GM19328 (cell line): ENCODE results near the gene ZNF761.
A peak's percentile ranks its signal among the peaks of the same experiment; 100 is the strongest.
"Not testable (repeated sequence)": the region's sequence is repeated elsewhere in the genome, so short reads cannot be mapped to it uniquely, and the experiment has no call there.

Experiments used
- ATAC-seq: cut with Tn5 transposase; IDR thresholded peaks from one replicate; pipeline ENCODE4 v1.9.1; 2021; ENCODE audit warnings: mild to moderate bottlenecking, moderate library complexity; ENCODE audit not compliant: unreplicated experiment

Gene ZNF761

DNA sequence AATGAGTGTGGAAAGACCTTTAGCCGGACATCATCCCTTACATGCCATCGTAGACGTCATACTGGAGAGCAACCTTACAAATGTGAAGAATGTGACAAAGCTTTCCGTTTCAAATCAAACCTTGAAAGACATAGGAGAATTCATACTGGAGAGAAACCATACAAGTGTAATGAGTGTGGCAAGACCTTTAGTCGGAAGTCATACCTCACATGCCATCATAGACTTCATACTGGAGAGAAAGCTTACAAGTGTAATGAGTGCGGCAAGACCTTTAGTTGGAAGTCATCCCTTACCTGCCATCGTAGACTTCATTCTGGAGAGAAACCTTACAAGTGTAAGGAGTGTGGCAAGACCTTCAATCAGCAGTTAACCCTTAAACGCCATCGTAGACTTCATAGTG lies 24.0 kb downstream of the ZNF761 start:
- no peak for ATAC-seq

DNA sequence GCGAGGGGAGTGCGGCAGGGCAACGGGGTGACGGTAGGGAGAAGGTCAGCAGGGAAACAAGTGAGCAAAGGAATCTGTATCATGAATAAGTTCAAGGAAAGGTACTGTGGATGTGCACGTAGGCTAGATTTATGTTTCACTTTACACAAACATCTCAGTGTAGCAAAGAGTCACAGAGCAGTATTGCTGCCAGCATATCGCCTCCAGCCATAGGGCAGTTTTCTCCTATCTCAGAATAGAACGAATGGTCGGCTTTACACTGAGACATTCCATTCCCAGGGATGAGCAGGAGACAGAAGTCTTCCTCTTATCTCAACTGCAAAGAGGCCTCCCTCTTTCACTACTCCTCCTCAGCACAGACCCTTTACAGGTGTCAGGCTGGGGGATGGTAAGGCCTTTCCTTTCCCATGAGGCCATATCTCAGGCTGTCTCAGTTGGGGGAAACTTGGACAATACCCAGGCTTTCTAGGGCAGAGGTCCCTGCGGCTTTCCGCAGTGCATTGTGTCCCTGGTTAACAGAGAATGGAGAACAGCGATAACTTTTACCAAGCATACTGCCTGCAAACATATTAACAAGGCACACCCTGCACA lies 28.4 kb downstream of the ZNF761 start:
- not testable (repeated sequence) for ATAC-seq

DNA sequence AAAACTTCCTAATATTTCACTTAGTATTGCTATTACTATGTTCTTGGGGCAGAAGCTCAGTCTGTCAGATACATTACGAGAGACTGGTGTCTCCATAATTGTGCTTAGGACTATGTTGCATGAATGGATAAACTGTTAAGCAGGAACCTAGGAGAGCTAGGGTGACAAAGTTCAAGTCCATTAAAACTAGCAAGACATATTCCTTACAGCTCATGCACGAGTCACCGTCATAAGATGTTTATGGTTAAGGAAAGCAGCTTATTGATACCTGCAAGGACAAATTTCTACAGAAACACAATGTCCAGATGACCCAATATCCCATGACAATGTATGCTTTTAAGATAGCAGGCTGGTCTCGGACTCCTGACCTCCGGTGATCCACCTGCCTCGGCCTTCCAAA lies 30.1 kb downstream of the ZNF761 start:
- ATAC-seq, result no peak

DNA sequence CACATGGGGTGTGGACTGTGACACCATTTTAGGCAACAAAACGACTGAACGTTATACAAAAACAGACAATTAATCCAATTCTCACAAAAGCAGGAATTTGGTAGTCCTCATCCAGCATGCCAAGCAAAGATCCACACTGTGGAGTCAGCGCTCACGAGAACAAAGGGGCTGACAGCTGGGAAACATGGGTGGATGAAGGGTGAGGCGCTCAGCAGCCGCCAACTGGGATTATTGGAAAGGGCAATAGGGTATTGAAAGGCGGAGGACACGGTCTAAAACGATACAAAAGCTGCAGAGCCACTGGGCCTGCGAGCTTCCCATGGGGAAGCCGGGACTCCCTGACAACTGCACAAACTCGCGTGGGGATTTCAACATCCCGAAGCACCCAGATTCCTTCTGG lies 31.1 kb downstream of the ZNF761 start:
- no peak for ATAC-seq

DNA sequence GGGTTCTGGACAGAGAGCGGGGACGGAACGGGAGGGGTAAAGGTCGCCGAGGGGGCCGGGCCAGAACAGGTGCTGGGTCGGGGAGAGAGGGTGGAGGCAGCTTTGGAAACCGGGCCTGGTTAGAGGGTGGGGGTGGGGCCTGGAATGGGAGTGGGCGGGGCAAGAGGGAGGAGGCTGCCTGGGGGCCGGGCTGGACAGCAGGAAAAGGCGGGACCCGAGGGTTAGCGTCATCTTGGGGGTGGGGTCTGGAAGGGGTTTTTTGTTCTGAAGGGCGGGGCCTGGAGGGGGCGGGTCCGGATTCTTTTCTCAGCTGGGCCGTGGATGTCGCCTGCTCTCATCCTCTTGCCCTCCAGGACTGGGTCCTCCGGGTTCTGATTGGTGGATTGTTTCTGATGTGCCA lies 31.5 kb downstream of the ZNF761 start:
- no peak for ATAC-seq

DNA sequence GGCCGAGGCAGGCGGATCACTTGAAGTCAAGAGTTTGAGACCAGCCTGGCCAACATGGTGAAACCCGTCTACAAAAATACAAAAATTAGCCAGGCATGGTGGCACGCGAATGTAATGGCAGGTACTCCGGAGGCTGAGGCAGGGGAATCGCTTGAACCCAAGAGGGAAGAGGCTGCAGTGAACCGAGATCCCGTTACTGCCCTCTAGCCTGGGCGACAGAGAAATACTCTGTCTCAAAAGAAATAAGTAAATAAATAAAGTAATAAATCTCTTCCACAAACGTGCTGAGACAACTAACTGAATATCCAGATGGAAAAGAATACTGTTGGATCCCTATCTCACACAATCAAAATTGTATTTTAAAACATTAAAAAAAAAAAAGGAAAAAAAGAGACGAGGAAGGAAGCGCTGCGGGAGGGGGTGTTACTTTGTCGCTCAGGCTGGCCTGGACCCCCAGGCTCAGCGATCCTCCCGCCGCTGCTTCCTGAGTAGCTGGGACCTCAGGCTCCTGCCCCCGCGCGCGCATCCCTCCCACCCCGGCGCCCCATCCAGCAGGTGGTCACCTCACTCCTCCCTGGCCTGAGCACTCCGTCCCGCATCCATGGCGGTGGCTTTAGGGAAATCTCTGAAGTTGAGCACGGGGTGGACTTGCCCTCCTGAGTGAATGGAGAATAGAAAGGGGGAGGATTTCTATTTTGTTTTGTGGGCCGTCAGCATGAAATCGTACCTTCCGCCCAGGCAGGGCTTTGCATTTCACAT lies 35.1 kb downstream of the ZNF761 start:
- no peak for ATAC-seq

DNA sequence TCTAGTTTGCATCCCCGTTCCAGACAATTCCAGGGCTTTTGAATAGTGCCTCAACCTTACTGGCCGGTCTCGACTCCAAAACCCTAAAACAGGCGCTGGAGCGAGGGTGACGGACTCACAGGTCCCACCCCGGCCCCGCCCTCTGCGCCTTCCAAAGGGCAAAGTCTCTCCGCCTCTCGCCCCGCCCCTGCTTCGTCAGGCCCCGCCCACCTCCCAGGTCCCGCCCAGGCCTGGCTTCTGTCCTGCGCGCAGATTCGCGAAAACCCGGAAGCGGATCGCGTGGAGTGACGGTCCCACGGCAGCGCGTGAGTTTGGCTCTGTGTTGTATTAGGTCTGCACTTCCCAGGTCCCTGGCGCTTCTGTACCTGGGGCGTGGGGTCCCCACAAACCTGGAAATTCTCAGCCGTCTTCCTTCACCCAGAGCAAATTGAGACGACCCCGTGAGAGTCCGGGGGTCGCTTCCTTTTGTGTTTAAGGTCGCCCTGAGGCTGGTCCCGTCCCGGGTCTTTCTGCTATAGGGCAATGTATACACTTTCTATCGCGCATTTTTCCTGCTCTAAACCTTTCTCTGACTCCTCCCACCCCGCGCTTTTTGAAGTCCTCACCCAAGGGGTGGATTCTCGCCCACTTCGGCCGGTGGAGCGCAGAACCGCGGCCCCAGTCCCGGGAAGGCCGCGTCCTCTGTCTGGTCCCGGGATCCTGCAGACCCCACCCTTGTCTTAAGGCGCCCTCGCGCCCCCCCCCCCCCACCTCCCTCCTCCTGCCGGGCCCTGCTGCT lies 35.9 kb downstream of the ZNF761 start, which contains the start of gene ZNF813:
TSS of gene ZNF813 (plus strand) at position 249 of the 778 bp plus-strand sequence. CDS start 16,090 bp downstream, outside the sequence.
- ATAC-seq, result peak; percentile 69

DNA sequence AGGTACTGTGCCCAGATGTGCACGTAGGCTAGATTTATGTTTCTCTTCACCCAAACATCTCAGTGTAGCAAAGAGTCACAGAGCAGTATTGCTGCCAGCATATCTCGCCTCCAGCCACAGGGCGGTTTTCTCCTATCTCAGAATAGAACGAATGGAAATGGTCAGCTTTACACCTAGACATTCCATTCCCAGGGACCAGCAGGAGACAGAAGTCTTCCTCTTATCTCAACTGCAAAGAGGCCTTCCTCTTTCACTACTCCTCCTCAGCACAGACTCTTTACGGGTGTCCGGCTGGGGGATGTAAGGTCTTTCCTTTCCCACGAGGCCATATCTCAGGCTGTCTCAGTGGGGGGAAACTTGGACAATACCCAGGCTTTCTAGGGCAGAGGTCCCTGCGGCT lies 36.8 kb downstream of the ZNF761 start:
- not testable (repeated sequence) for ATAC-seq

DNA sequence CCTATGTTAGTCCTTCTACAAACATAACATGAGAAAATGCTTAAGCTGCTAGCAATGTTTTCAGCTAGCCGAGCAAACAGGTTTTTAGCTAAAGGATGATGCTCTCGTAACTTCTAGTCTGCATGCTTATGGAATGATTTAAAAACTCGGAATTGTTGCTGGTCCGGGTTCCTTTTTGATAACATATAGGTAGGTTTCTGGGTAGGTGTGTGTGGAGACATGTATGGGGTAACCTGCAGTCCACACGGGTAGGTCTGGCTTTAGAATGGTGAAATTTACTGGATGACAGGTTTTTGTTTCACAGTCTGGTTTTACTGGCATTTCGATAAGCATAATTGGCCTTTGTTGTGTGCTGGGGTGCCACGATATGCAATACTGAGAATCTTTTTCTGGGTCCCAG lies 40.1 kb downstream of the ZNF761 start:
- no peak for ATAC-seq

DNA sequence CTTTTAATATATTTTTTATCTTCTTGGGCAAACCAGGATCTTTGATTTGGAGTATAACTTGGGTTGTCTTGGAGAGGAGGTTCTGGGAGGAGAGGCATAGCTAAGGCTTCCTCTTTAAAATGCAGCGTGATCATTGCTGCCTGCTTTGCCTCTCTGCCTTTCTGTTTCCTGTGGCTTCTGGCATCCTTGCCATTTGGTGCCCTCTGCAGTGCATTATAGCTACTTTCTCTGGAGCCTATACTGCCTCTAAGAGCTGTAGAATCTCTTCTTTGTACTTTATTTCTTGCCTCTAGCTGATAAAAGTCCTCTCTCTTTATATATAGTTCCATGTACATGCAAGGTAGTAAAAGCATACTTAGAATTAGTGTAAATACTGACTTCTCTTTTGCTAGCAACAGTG lies 43.0 kb downstream of the ZNF761 start:
- ATAC-seq, result not testable (repeated sequence)

DNA sequence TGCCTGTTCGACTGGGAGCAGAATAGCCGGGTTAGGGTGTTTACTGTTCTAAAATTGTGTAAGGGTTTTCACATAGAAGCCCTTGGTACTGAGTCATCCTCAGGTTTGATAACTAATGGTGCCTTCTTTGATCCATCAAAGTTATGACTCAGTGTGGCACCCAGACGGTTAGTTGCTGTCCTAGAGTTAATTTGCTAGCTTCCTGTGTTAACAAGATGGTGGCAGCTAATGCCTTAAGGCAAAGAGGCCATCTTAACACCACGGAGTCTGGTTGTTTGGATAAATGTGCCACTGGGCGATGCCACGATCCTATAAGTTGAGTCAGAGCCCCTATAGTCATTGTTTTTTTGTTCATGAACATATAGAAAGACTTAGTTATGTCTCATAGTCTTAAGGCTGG lies 43.7 kb downstream of the ZNF761 start:
- not testable (repeated sequence) for ATAC-seq

DNA sequence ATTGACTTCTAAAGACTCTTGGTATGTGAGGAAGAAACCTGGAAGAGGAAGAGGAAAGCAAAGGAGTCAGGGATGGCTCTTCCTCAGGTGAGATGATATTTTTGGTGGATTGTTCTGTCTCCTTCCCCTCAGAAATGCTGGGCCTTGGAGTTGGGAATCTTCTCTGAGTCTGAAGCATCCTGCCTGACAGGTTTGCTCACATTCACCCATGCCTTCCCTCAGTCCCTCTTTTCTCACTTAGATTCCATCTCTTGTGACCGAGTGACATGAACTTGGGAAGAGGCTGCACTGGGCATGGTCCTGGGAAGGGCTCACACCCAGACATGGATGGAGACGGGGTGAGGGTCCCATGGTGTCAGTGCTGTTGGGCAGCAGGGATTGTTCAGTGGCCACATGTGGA lies 52.0 kb downstream of the ZNF761 start:
- ATAC-seq, result not testable (repeated sequence)

DNA sequence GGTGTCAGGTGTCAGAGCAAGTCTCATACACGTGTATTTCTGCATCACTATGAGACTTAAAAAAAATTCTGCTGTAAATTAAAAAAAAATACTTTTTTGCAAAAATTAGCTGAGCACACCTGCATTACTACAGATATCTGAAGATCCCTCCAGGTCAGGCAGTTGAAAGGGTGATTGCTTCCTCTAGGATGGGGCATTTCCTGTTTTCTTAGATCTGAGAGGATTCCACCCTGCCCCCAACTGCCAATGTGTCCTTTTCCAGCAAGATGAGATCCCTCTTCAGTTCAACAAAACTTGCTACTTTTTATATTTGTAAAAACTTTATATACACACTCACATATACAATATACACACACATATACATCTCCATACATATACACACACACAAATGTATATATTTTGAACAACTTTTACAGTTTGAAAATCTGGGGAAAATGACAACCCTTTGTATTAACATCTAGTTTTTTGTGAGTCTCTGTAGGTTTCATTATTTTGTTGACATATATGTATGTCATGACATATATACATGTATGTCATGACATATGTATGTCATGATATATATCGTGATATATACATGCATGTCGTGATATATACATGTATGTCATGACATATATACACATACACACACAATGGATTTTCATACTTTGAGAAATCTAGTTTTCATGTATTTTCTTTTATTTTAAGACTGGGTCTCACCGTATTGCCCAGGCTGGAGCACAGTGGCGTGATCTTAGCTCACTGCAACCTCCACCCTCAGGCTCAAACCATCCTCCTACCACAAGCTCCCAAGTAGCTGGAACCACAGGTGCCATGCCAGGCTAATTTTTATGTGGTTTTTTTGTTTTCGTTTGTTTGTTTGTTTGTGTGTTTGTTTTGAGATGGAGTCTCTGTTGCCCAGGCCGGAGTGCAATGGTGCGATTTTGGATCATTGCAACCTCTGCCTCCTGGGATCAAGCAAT lies 53.5 kb downstream of the ZNF761 start:
- no peak for ATAC-seq

DNA sequence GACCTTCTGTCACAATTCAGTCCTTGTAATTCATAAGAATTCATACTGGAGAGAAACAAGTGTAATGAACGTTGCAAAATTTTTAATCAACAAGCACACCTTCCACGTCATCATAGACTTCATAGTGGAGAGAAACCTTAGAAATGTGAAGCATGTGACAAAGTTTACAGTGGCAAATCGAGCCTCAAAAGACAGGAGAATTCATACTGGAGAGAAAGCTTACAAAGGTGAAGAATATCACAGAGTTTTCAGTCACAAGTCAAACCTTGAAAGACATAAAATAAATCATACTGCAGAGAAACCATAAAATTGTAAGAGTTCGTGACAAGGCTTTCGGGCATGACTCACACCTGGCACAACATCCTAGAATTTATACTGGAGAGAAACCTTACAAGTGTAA lies 60.4 kb downstream of the ZNF761 start:
- no peak for ATAC-seq

DNA sequence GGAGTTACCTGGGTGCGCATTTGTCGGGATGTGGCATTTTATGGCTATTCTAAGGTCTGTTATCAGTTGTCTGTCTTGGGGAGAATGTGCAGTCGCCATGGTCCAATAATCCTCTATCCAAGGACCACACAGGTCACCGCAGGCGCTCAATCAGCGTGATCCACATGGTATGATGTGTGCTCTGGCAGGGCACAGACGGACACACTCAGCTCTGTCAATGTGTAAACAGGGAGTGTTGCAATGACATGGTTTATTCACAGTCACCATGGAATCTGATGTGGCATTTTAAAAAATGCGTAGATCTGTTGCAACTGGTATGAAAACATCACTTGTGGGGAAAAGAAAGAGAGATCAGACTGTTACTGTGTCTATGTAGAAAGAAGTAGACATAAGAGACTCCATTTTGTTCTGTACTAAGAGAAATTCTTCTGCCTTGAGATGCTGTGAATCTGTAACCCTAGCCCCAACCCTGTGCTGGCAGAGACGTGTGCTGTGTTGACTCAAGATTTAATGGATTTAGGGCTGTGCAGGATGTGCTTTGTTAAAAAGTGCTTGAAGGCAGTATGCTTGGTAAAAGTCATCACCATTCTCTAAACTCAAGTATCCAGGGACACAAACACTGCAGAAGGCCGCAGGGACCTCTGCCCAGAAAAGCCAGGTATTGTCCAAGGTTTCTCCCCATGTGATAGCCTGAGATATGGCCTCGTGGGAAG lies 65.7 kb downstream of the ZNF761 start:
- ATAC-seq, result not testable (repeated sequence)

DNA sequence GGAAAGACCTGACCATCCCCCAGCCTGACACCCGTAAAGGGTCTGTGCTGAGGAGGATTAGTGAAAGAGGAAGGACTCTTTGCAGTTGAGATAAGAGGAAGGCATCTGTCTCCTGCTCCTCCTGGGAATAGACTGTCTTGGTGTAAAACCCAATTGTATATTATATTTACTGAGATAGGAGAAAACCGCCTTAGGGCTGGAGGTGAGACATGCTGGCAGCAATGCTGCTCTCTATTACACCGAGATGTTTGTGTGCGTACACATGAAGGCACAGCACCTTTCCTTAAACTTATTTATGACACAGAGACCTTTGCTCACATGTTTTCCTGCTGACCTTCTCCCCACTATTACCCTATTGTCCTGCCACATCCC lies 66.2 kb downstream of the ZNF761 start:
- ATAC-seq, result not testable (repeated sequence)

DNA sequence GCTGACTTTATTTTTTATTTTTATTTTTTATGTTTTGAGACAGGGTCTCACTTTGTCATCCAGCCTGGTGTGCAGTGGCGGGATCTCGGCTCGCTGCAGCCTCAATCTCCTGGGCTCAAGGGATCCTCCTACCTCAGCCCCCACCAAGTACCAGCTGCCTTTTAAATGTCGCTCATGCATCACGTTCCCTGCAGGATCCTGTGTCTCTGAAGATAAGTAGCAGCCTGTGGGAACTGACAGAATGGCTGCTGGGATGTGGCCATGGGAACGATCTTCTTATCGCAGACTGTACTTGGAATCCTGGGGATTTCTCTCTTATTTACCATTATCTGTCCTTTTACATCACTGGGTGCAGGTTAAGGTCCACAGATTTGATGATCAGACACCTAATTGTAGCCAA lies 71.4 kb downstream of the ZNF761 start:
- not testable (repeated sequence) for ATAC-seq

DNA sequence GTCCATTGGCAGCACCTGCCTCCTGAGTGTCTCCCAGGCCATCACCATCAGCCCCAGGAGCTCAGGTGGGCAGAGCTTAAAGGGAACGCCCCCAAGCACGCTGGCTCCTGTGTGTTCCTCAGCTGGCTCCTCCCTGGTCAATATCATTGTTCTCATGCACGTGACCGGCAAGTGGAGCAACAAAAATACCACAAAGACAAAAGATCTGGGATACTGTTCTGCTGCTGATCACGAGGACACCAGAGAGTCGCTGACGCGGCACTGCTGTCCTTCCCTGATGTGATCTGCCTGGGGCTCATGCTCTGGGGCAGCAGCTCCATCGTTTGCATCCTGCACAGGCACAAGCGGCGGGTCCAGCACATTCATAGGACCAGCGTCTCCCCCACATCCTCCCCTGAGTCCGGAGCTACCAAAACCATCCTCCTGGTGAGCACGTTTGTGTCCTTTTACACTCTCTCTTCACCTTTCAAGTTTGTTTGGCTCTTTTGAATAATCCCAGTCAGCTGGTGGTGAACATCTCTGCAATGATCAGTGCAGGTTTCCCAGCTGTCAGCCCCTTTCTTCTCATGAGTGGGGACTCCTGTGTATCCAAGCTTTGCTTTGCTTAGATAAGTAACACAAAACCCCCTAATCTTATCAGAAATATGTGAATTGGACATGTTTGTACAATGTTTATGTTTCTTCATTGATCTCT lies 72.0 kb downstream of the ZNF761 start:
- not testable (repeated sequence) for ATAC-seq

DNA sequence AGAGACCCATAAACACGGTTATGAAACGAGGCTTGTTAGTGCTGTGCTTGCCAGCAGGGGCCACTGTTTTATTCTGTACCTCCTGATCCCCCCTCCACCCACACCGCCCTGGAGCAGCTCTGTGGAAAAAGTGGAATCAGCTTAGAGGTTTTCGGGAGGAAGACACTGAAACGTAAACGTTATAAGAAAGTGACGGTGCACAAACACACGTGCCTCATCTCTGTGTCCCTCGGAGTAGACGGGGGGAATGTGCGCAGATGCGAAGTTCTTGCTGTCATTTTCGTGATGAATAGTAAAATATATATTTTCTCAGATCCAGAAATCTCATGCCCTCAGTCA lies 72.5 kb downstream of the ZNF761 start:
- ATAC-seq, result not testable (repeated sequence)

DNA sequence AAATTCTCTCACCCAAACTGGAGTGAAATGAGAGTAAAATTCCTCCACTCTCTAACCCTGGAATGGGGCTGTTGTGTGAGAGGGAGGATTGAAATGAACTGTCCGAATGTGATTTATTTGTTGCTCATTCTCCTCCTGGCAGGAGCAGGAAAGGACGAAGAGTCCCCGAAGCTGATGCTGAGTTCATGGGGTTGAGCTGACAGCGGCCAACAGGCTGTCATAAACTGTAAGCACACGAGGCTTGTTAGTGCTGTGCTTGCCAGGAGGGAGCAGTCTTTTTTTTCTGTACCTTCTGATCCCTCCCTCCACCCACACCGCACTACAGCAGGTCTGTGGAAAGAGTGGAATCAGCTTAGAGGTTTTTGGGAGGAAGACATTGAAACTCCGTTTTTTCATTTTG lies 73.1 kb downstream of the ZNF761 start:
- no peak for ATAC-seq
